Right ventricle myocardium inferior (tissue), 1 donor: ENCODE data around the gene CALM3. TPM values are rescaled to one million over a fixed set of nuclear protein-coding genes. Genes with fewer than 3 reads are reported as not detected.

ENCODE experiments used
- ATAC-seq: fragments of 200-7000 bp; cut with Tn5 transposase; one replicate; pipeline ENCODE4 v1.9.1; 2020; ENCODE audit warnings: mild to moderate bottlenecking, moderate library complexity
- DNase-seq: peaks from one replicate; pipeline ENCODE4 v3.0.0; 2021; ENCODE audit errors: missing footprints
- intact Hi-C: fragments of 100-400 bp; cut with DNase I; formaldehyde crosslinking; loops from one replicate; pipeline ENCODE4 v1.11.0; 2022
- total RNA-seq: library from RNA; stranded (reverse); fragmentation: NEBNext Ultra II Directional; extraction: Animal tissue kit (Norgen Biotek cat#: 25700); gene quantifications from one replicate; pipeline ENCODE4 v1.2.1, GENCODE V29; 2021
- donor health status: DM: no; HTN: yes; CAD: no; lungs with severe emphysema.

Gene CALM3
- total RNA-seq, 1 donor from 2014 or later, result 378 TPM

DNA sequence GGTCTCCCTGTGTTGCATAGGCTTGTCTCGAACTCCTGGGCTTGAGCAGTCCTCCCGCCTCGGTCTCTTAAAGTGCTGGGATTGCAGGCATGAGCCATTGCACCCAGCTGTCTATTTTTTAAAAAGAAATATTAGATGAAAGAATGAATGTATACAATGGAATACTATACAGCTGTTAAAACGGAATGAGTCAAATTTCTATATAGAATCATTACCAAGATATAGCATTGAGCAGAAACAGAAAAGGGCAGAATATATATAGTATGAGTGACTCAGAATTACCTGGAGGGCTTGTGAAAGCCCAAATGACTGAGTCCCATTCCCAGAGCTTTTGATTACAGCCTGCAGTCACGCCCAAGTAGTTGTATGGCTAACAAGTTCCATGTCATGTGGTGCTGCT lies 55.4 kb downstream of the CALM3 start:
- ATAC-seq (no peak), DNase-seq (no peak)
- intact Hi-C loops, result no loop called here

DNA sequence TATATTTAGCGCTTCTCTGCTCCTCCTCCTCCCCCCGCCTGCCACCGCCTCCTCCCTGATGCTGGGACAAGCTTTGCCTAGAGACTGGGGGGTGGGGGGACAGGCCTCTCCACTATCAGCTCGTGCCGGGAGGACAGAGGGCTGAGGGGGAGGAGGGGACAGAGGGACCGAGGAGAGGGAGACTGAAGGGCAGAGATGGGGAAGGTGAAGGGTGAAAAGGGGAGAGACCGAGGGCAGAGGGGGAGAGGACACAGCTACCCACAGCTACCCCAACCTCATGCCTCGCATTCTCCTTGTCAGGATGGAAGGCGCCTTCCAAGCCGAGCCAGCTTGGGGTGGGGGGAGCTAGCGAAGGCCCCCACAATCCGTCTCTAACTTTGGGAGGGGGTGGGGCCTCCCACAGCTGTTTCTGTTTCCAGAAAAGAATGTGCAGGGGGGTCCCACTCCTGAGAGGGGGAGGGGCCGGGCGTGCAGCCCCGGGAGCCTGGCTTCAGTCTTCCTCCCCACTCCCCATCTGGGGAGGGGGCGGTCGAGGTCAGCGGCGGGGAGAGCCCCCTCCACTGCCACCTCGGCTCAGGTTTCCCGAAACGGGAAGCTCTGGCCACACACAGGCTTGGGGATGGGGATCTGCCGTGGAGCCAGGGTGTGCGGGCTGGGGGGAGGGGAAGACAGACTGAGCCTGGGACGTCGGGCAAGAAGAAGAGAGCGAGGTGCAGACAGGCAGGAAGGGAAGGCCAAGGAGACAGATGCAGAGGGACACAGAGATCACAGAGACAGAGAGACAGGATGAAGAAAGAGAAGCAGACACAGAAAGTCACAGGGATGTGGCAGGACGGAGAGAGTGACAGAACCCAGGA lies 58.2 kb downstream of the CALM3 start:
- ATAC-seq (no peak), DNase-seq (no peak)
- intact Hi-C loops, result no loop called here

DNA sequence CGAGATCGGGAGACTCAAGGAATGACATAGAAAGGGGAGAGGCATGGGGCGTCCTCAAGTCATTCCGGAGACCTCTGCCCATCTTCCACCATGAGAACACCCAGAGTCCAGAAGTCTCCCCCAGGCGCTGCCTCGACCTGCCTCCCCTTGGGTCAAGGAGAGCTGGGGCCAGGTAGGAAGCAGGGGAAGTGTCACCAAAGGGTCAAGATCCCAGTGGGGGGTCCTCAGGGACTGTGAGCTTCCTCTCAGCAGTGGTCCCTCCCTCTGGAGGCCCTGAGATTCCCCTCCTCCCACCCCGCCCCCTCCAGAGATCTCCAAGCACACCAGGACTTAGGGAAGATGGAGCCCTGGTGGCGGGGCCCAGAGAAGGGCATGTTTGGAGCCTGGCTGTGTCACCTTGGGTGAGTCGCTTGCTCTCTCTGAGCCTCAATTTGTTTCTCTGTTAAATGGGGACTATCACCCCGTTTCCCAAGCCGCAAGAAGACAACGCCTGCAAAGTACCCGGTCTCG lies 58.9 kb downstream of the CALM3 start:
- DNase-seq, result no peak
- intact Hi-C loops, result no loop called here
- no peak for ATAC-seq

Other genes with a start within 250 kb of the CALM3 start
- 28.9 TPM for gene CCDC8, start 187.8 kb upstream of the CALM3 start, total RNA-seq
- not detected for gene PNMA8C, start 172.4 kb upstream of the CALM3 start, total RNA-seq
- 7.6 TPM for gene PNMA8A, start 129.8 kb upstream of the CALM3 start, total RNA-seq
- 0.68 TPM for gene PNMA8B, start 105.5 kb upstream of the CALM3 start, total RNA-seq
- 3.8 TPM for gene PTGIR, start 23.8 kb downstream of the CALM3 start, total RNA-seq
- gene GNG8, start 34.9 kb downstream of the CALM3 start, total RNA-seq, result not detected
- gene DACT3, start 59.9 kb downstream of the CALM3 start, total RNA-seq, result 14.1 TPM
- 9.6 TPM for gene PRKD2, start 115.8 kb downstream of the CALM3 start, total RNA-seq
- gene FKRP, start 144.7 kb downstream of the CALM3 start, total RNA-seq, result 16.2 TPM
- gene STRN4, start 145.1 kb downstream of the CALM3 start, total RNA-seq, result 51.4 TPM
- gene SLC1A5, start 187.3 kb downstream of the CALM3 start, total RNA-seq, result 10.1 TPM
- gene AP2S1, start 249.5 kb downstream of the CALM3 start, total RNA-seq, result 94.7 TPM